ENCODE data around the gene PRKCZ.

DNA sequence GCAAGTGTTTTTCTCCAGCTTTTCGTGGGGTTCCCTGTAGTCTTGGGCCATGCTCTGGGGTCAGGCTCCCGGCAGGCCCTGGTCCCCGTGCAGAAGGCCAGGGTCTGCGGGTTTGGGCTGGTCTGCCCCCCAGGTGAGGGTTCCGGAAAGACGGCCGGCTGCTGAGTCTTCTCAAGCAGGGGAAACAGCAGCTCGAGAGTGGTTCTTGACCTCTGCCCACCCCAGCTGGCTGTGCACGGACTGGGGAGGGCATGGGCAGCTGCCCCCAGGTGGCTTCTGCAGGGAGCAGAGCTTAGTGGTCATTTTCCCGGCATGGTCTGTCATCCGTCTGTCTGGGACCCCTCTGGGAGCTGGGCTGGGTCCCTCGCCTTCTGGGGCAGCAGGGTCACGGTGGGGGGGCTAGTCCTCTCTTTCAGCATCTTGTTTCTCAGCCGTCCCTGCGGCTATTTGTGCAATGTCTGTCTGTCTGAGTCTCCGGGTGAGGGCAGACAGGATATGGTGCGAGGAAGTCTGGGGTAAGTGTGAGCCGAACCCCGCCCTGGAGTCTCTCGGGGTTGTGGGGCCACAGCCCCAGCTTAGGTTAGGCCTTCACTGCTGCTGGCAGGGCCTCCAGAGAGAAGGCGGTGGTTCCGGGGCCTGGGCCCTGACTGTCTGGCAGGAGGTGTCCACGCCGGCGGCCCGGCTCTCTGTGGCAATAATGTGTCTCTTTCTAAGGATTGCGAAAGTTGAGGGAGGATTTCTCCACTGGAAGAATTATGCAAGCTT is 184.0 kb downstream of the PRKCZ start:
- TF ChIP-seq, protein P1, sequence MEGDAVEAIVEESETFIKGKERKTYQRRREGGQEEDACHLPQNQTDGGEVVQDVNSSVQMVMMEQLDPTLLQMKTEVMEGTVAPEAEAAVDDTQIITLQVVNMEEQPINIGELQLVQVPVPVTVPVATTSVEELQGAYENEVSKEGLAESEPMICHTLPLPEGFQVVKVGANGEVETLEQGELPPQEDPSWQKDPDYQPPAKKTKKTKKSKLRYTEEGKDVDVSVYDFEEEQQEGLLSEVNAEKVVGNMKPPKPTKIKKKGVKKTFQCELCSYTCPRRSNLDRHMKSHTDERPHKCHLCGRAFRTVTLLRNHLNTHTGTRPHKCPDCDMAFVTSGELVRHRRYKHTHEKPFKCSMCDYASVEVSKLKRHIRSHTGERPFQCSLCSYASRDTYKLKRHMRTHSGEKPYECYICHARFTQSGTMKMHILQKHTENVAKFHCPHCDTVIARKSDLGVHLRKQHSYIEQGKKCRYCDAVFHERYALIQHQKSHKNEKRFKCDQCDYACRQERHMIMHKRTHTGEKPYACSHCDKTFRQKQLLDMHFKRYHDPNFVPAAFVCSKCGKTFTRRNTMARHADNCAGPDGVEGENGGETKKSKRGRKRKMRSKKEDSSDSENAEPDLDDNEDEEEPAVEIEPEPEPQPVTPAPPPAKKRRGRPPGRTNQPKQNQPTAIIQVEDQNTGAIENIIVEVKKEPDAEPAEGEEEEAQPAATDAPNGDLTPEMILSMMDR (IDR thresholded peaks at IDR 0.05), result no peak
- TF ChIP-seq POLR2AphosphoS5 (IDR thresholded peaks at IDR 0.05), result peak; percentile 81 to 98 (median 91)
- peak; percentile 19 for TF ChIP-seq POLR2A (IDR thresholded peaks at IDR 0.05)
